ENCODE measurements around the gene CBLIF. TPM values are rescaled to one million over a fixed set of nuclear protein-coding genes. Genes with fewer than 3 reads are reported as not detected.
"Not testable (repeated sequence)": the region's sequence is repeated elsewhere in the genome, so short reads cannot be mapped to it uniquely, and the experiment has no call there.

Gene CBLIF
- not detected for total RNA-seq
- long read RNA-seq: 0 reads

- Histone ChIP-seq H3K36me3 (no peaks in the 10 kb centered on the region), H3K4me3 (no peak within 1 kb of the TSS), H3K27ac (replicated peaks) (no peak within 1 kb of the TSS), H3K4me1 (no peaks in the 10 kb centered on the region), H3K27me3 (ENCODE audit: low read depth) (no peaks in the 10 kb centered on the region), H3K9me3 (replicated peaks) (no peaks in the 10 kb centered on the region)
- TF ChIP-seq, protein P1, sequence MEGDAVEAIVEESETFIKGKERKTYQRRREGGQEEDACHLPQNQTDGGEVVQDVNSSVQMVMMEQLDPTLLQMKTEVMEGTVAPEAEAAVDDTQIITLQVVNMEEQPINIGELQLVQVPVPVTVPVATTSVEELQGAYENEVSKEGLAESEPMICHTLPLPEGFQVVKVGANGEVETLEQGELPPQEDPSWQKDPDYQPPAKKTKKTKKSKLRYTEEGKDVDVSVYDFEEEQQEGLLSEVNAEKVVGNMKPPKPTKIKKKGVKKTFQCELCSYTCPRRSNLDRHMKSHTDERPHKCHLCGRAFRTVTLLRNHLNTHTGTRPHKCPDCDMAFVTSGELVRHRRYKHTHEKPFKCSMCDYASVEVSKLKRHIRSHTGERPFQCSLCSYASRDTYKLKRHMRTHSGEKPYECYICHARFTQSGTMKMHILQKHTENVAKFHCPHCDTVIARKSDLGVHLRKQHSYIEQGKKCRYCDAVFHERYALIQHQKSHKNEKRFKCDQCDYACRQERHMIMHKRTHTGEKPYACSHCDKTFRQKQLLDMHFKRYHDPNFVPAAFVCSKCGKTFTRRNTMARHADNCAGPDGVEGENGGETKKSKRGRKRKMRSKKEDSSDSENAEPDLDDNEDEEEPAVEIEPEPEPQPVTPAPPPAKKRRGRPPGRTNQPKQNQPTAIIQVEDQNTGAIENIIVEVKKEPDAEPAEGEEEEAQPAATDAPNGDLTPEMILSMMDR (IDR thresholded peaks at IDR 0.05; ENCODE audit: borderline replicate concordance): no peak
- no peak for DNase-seq
- intact Hi-C loops (cut with micrococcal nuclease): no loop called here
Measured at GRCh38 chr11:59845399-59845798, at the start of gene CBLIF. TSS of gene CBLIF (minus strand) at chr11:59845499. CDS start at chr11:59845453, 46 bp downstream.

- no peaks in the 10 kb centered on the region for H3K36me3 ChIP-seq
- H3K27me3 ChIP-seq (ENCODE audit: low read depth): no peaks in the 10 kb centered on the region
- intact Hi-C loops (cut with micrococcal nuclease): no loop called here
- no peak overlapping the region for H3K27ac ChIP-seq (replicated peaks)
- DNase-seq: no peak
- TF ChIP-seq, protein P1 (IDR thresholded peaks at IDR 0.05; ENCODE audit: borderline replicate concordance): no peak
- no peak overlapping the region for H3K4me3 ChIP-seq
- no peaks in the 10 kb centered on the region for H3K4me1 ChIP-seq
- peaks cover 24% of the 10 kb centered on the region for H3K9me3 ChIP-seq (replicated peaks)
Measured at GRCh38 chr11:59894616-59895015, 49.3 kb upstream of the CBLIF start.

DNA sequence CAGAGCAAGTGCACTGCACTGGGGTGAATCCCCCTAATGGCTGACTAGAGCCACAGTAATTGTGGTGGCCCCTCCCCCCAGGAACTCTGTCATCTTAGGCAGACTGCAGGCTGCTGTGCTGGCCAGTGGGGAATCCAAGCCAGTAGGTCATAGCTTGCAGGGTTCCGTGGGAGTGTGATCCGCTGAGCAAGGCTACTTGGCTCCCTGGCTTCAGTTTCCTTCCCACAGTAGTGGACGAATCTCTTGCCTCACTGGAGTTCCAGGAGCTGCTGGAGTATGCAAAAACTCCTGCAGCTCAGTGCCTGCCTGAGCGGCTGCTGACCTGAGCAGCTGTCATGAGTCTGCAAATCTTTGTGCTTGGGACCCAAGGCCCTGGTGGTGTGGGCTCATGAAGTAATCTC is 46.5 kb upstream of the CBLIF start:
- intact Hi-C loops (cut with micrococcal nuclease): no loop called here

DNA sequence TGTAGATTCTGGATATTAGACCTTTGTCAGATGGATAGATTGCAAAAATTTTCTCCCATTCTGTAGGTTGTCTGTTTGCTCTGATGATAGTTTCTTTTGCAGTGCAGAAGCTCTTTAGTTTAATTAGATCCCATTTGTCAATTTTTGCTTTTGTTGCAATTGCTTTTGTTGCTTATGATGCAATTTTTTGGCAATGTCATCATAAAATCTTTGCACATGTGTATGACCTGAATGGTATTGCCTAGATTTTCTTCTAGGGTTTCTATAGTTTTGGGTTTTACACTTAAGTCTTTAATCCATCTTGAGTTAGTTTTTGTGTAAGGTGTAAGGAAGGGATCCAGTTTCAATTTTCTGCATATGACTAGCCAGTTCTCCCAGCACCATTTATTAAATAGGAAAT is 41.9 kb upstream of the CBLIF start:
- H3K27ac ChIP-seq (replicated peaks); intact Hi-C loops (cut with micrococcal nuclease); H3K36me3 ChIP-seq; DNase-seq; H3K4me3 ChIP-seq; H3K27me3 ChIP-seq (ENCODE audit: low read depth); H3K4me1 ChIP-seq: not testable (repeated sequence)
- H3K9me3 ChIP-seq (replicated peaks): peaks cover 72% of the 10 kb centered on the region

More for the DNA sequence above, 46.5 kb upstream of the CBLIF start:
- no peak overlapping the region for H3K27ac ChIP-seq (replicated peaks)
- no peaks in the 10 kb centered on the region for H3K27me3 ChIP-seq (ENCODE audit: low read depth)
- peaks cover 52% of the 10 kb centered on the region for H3K9me3 ChIP-seq (replicated peaks)
- TF ChIP-seq, protein P1 (IDR thresholded peaks at IDR 0.05; ENCODE audit: borderline replicate concordance): no peak
- H3K36me3 ChIP-seq: no peaks in the 10 kb centered on the region
- H3K4me1 ChIP-seq: no peaks in the 10 kb centered on the region
- no peak for DNase-seq
- H3K4me3 ChIP-seq: no peak overlapping the region

GRCh38 chr11:59883597-59883996 is 38.3 kb upstream of the CBLIF start:
- intact Hi-C loops (cut with micrococcal nuclease): no loop called here
- Histone ChIP-seq H3K4me1 (no peaks in the 10 kb centered on the region), H3K4me3 (no peak overlapping the region), H3K27ac (replicated peaks) (no peak overlapping the region), H3K36me3 (no peaks in the 10 kb centered on the region), H3K9me3 (replicated peaks) (peaks cover 38% of the 10 kb centered on the region), H3K27me3 (ENCODE audit: low read depth) (no peaks in the 10 kb centered on the region)
- TF ChIP-seq, protein P1 (IDR thresholded peaks at IDR 0.05; ENCODE audit: borderline replicate concordance): no peak
- DNase-seq: no peak

- Histone ChIP-seq H3K36me3 (no peaks in the 10 kb centered on the region), H3K4me3 (no peak overlapping the region), H3K27me3 (ENCODE audit: low read depth) (no peaks in the 10 kb centered on the region), H3K27ac (replicated peaks) (no peak overlapping the region), H3K4me1 (no peaks in the 10 kb centered on the region), H3K9me3 (replicated peaks) (no peaks in the 10 kb centered on the region)
- DNase-seq: no peak
- TF ChIP-seq, protein P1 (IDR thresholded peaks at IDR 0.05; ENCODE audit: borderline replicate concordance): no peak
- intact Hi-C loops (cut with micrococcal nuclease): no loop called here
Measured at GRCh38 chr11:59879567-59879966, 34.3 kb upstream of the CBLIF start.
